BJ (cell line): ENCODE measurements around the gene SYNDIG1L. TPM values are rescaled to one million over a fixed set of nuclear protein-coding genes. Genes with fewer than 3 reads are reported as not detected.

Source experiments
- CTCF ChIA-PET: fragments of 350-600 bp; formaldehyde crosslinking; extraction: SDS; loops from one replicate; lab custom pipeline; 2021; ENCODE audit warnings: antibody characterized with exemption, inconsistent platforms; lab: Yijun Ruan, JAX
- POLR2A ChIA-PET: fragments of 300-600 bp; sonication (Branson Sonifier 250); formaldehyde crosslinking; extraction: SDS; loops from one replicate; lab custom pipeline; 2021; ENCODE audit warnings: antibody characterized with exemption; lab: Charles Lee
- DNase-seq: peaks from one replicate; pipeline ENCODE4 v3.0.0-alpha.2; 2011; ENCODE audit warnings: low read depth
- H3K27me3 ChIP-seq: 2 replicates; pipeline ENCODE4 v1.6.0; 2011; ENCODE audit warnings: low read length; ENCODE audit not compliant: control insufficient read depth, insufficient read depth
- H3K36me3 ChIP-seq: 2 replicates; pipeline ENCODE4 v1.5.1; 2011; ENCODE audit warnings: low read length; ENCODE audit not compliant: control insufficient read depth, insufficient read depth
- H3K4me3 ChIP-seq: 2 replicates; pipeline ENCODE4 v1.5.1; 2011; ENCODE audit warnings: low read depth, mild to moderate bottlenecking, control low read depth, low read length
- polyA plus RNA-seq: library from polyadenylated mRNA; depleted of rRNA; stranded (reverse); fragments of >200 nt; gene quantifications from 2 replicates; pipeline ENCODE4 v1.2.3, GENCODE V29; 2011
- TF ChIP-seq, protein P1 (sequence below): IDR thresholded peaks from 2 replicates; pipeline ENCODE4 v1.5.1; 2011; ENCODE audit warnings: low read depth, mild to moderate bottlenecking, control low read depth, inconsistent platforms, low read length, moderate library complexity; ENCODE audit not compliant: insufficient read depth

The SYNDIG1L gene
- polyA plus RNA-seq, 1 experiment: not detected

DNA sequence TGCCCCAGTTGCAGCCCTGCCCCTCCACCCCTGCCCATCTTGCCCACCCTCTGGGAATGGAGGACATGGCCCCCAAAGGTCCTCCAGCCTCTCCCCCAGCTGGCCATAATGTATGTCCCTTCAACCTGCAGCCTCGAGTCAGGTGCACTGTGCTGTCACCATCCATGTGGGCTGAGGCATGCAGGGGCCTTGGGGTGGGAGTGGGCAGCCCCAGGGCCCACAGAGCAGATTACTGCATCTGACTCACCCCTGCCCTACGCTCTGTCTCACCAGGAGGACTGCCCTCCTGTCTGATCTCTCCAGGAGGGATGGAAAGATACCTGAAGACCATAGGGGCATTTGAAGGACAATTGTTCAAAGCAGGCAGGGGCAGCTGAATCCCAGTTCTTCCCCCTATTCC lies 13.3 kb downstream of the SYNDIG1L start:
- TF ChIP-seq, protein P1, sequence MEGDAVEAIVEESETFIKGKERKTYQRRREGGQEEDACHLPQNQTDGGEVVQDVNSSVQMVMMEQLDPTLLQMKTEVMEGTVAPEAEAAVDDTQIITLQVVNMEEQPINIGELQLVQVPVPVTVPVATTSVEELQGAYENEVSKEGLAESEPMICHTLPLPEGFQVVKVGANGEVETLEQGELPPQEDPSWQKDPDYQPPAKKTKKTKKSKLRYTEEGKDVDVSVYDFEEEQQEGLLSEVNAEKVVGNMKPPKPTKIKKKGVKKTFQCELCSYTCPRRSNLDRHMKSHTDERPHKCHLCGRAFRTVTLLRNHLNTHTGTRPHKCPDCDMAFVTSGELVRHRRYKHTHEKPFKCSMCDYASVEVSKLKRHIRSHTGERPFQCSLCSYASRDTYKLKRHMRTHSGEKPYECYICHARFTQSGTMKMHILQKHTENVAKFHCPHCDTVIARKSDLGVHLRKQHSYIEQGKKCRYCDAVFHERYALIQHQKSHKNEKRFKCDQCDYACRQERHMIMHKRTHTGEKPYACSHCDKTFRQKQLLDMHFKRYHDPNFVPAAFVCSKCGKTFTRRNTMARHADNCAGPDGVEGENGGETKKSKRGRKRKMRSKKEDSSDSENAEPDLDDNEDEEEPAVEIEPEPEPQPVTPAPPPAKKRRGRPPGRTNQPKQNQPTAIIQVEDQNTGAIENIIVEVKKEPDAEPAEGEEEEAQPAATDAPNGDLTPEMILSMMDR: no peak
- H3K36me3 ChIP-seq: no peaks in the 10 kb centered on the region
- no peak for DNase-seq
- H3K4me3 ChIP-seq: no peak overlapping the region
- ChIA-PET POLR2A (no interaction called here), CTCF (no interaction called here)
- peaks cover 18% of the 10 kb centered on the region for H3K27me3 ChIP-seq

DNA sequence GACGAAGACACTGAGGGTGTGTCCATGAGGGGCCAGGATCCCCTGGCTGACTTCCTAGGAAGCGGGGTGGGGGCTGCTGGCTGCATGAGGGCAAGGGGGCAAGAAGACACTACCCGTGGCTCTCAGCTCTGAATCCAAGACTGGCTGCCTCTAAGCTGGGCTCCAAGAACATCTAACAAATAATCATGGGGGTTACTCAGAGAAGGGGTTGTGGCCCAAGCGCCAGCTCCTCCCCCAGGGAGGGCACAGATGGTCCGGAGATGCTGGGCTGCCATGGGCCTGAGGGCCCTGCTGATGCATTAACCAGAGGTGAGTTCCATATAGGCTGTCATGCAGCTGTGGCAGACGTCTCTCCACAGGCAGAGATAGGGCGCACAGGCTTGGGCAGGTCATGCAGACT lies 14.3 kb downstream of the SYNDIG1L start:
- DNase-seq: no peak
- ChIA-PET POLR2A (interaction anchor here (0.5 kb wide), 1 partner anchor 327 kb away, joined by 4 read pairs; no protein-coding TSS in a partner anchor), CTCF (no interaction called here)
- no peaks in the 10 kb centered on the region for H3K36me3 ChIP-seq
- TF ChIP-seq, protein P1: no peak
- peaks cover 20% of the 10 kb centered on the region for H3K27me3 ChIP-seq
- no peak overlapping the region for H3K4me3 ChIP-seq

DNA sequence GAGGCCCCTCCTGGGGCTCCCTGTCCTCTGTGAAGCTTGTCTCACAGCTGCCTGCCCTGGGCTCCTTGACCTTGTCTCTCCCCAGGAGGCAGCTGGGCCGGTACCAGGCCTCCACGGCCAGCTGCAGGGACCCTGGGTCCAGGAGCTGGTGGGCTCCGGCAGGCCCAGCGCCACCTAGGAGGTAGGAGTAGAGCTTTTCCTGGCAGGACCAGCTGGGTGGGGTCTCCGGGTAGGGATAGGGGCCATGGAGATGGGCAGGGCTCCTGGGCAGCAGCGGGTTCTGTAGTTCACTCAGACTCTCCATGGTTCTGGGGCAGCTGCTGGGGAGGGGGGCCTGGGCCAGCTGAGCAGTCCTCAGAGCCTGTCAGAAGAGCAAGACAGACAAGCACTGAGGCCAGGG lies 16.6 kb downstream of the SYNDIG1L start:
- no peaks in the 10 kb centered on the region for H3K36me3 ChIP-seq
- ChIA-PET POLR2A (no interaction called here), CTCF (no interaction called here)
- no peak for DNase-seq
- H3K4me3 ChIP-seq: no peak overlapping the region
- peaks cover 23% of the 10 kb centered on the region for H3K27me3 ChIP-seq
- TF ChIP-seq, protein P1: no peak

DNA sequence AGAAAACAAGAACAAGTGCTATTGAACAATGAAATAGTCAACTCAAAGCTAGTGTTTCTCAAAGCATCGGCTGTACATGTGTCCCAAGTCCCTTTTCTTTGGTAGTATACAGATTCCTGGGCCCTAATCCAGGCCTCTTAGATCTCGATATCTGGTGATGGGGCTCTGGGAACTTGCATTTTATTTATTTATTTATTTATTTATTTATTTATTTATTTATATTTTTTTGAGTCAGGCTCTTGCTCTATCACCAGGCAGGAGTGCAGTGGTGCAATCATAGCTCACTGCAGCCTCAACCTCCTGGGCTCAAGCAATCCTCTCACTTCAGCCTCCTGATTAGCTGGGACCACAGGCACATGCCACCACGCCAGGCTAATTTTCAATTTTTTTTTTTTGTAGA lies 17.1 kb downstream of the SYNDIG1L start:
- DNase-seq: no peak
- ChIA-PET CTCF (no interaction called here), POLR2A (no interaction called here)
- Histone ChIP-seq H3K27me3 (peaks cover 24% of the 10 kb centered on the region), H3K4me3 (no peak overlapping the region), H3K36me3 (no peaks in the 10 kb centered on the region)
- TF ChIP-seq, protein P1: no peak

DNA sequence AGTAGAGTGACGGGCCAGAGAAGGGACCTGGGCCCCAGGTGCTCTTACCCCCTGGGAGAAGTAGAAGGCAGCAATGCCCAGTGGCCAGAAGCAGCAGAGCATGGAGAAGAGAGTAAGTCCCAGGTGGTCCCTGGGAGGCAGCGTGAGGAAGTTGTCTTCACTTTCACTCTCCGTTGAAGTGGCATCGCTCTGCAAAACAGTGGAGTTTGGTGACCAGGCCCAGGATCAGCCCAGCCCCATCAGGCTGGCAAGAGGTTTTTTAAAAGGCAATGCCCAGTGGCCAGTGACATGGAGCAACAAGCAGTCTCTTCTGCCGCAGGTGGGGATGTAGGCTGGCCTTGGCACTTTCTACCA lies 18.2 kb downstream of the SYNDIG1L start:
- TF ChIP-seq, protein P1: no peak
- ChIA-PET POLR2A (no interaction called here), CTCF (interaction anchor here (0.6 kb wide), 1 partner anchor 20 kb away, joined by 3 read pairs; no protein-coding TSS in a partner anchor)
- Histone ChIP-seq H3K4me3 (no peak overlapping the region), H3K27me3 (peaks cover 23% of the 10 kb centered on the region), H3K36me3 (no peaks in the 10 kb centered on the region)
- no peak for DNase-seq
